ENCODE results near the gene GIPC2.
"Not testable (repeated sequence)": the region's sequence is repeated elsewhere in the genome, so short reads cannot be mapped to it uniquely, and the experiment has no call there.

The GIPC2 gene

DNA sequence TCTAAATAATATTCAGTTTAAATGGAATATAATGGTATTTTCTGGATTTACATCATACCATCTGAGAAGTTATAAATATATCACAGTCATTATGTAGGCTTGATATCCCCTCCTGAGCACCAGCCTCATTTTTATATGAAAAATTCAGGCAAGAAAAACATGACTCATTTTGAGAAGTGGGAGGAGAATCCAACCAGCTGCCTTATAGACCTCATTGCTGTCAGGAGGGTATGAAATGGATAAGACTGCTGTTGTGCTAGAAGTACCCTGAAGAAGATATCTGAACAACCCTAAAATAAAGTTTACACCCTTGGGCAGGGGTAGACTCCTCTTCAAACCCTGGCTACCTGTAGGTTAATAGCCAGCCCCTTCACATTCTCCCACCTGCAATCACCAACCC, 8.8 kb downstream of the GIPC2 start:
- H3K4me3 ChIP-seq (ENCODE audit: low read depth, low read length), result no peak overlapping the region
- TF ChIP-seq, protein P1, sequence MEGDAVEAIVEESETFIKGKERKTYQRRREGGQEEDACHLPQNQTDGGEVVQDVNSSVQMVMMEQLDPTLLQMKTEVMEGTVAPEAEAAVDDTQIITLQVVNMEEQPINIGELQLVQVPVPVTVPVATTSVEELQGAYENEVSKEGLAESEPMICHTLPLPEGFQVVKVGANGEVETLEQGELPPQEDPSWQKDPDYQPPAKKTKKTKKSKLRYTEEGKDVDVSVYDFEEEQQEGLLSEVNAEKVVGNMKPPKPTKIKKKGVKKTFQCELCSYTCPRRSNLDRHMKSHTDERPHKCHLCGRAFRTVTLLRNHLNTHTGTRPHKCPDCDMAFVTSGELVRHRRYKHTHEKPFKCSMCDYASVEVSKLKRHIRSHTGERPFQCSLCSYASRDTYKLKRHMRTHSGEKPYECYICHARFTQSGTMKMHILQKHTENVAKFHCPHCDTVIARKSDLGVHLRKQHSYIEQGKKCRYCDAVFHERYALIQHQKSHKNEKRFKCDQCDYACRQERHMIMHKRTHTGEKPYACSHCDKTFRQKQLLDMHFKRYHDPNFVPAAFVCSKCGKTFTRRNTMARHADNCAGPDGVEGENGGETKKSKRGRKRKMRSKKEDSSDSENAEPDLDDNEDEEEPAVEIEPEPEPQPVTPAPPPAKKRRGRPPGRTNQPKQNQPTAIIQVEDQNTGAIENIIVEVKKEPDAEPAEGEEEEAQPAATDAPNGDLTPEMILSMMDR (IDR thresholded peaks at IDR 0.05; ENCODE audit: borderline replicate concordance, insufficient read depth, low read depth, low read length), result no peak

DNA sequence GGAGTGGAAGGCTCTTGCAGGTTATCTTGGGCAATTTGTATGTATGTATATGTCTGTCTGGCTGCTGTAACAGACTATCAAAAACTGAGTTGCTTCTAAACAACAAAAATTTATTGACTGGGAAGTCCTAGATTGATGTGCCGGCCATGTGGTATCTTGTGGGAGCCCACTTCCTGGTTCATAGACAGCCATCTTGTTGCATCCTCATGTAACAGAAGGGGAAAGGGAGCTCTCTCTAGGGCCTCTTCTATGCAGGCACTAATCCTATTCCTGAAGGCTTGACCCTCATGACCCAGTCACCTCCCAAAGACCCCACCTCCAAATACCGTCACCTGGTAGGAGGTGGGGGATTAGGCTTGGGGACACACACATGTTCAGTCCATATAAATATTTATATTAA, 9.2 kb downstream of the GIPC2 start:
- TF ChIP-seq, protein P1 (IDR thresholded peaks at IDR 0.05; ENCODE audit: borderline replicate concordance, insufficient read depth, low read depth, low read length), result no peak
- no peak overlapping the region for H3K4me3 ChIP-seq (ENCODE audit: low read depth, low read length)

DNA sequence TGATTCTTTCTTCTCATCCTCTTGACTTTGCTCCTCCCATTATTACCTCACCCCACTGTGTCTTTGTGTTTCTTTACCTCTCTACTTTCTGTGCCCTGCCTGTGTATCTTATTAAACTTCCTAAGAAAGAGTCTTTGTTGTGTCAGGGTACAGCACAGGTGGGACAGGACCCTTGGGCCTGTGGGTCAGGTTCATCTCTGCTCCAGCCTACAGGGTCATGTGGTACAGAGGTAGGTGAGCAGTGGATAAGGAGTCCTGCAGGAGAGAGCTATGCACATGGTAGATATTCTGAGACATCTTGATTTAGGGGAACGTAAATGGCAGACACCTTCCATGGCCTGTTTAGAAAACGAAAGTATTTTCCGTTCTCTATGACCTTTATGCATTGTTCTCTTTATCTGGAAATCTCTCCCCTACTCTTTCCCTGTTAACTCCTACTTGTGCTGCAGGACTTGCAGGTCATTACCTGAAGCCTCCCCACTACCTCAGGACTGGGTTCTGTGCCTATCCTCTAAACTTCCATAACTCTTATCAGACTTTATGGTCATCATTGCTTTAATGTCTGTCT, 9.9 kb downstream of the GIPC2 start:
- no peak overlapping the region for H3K4me3 ChIP-seq (ENCODE audit: low read depth, low read length)

DNA sequence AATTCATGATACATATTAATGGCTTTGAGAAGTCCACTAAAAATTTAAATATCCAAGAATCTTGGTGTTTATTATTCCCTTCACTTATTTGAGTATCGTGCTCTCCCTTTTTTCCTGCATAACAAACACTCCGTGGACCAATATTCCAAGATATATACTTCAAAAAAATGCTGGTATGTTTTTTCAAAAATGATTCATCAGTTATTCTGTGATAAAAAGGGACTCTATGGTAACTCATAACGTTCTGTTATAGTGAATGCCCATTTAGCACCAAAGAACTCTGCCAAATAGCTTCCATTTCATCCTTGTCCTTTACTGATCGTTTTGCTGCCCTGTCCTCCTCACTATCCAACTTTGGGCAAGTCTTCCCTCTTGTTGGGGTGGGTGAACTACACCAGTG, 12.9 kb downstream of the GIPC2 start:
- TF ChIP-seq, protein P1 (IDR thresholded peaks at IDR 0.05; ENCODE audit: borderline replicate concordance, insufficient read depth, low read depth, low read length), result no peak

More for the DNA sequence above, 9.9 kb downstream of the GIPC2 start:
- TF ChIP-seq, protein P1 (IDR thresholded peaks at IDR 0.05; ENCODE audit: borderline replicate concordance, insufficient read depth, low read depth, low read length), result no peak

DNA sequence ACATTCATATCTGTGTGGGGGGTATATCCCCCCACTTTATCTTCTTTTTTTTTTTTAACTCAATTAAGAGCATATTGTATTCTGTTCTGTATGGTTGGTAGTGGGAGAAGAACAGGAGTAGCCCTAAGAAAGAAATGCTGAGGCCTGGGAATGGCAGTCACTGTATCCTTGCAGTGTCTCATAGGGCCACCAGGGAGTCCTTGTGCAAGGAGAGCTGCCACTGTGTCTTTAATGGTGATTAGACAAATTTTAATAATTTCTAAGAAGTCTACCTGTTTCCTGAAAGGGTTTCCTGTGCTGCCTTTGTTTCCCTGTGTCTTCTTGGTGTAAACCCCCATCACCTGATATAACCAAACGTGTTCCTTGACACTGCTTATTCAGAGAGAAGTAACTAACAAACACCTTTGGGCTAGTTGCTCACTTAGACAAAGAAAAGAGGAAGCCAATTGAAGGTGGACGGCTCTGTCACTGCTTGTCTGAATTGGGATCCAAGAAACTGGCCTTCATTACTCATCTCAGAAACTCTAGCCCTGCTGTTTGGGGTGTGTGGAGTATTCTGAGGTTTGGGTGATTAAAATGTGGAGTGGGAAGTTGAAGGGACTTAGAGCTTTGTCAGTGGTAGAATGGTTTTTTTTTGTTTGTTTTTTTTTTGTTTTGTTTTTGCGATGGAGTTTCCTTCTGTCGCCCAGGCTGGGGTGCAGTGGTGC, 15.2 kb downstream of the GIPC2 start:
- H3K4me3 ChIP-seq (ENCODE audit: low read depth, low read length), result no peak overlapping the region
- TF ChIP-seq, protein P1 (IDR thresholded peaks at IDR 0.05; ENCODE audit: borderline replicate concordance, insufficient read depth, low read depth, low read length), result peak; percentile 26; the same call in 1 of the 2 replicates

More for the DNA sequence above, 12.9 kb downstream of the GIPC2 start:
- no peak overlapping the region for H3K4me3 ChIP-seq (ENCODE audit: low read depth, low read length)

DNA sequence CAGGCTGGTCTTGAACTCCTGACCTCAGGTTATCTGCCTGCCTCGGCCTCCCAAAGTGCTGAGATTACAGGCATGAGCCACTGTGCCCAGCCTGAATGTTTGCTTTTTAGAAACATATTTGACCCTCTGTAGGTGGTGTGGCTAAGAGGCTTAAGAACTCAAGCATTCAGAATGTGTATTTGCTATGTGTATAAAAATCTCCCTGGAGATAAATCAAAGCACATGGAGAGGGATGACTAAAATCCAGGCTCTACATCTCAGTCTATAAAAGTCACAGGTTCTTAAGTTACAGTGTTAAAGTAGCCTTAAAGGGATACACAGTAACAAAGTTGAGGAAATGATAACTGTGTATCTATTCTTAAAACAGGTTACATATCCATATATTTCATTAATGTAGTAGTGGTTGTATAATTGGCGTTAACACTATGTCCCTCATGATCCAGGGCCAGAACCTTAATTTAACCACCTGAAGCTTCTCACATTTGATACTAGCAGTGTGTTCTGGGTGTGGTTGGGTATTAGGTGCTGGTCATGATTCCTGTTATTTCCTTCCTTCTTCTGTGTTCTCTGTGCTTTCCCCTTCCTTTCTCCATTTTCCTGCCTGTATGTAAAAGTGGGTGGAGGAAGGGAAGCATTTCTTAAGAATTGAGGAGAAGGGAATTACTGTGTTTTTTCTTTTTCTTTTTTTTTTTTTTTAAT, 16.2 kb downstream of the GIPC2 start:
- TF ChIP-seq, protein P1 (IDR thresholded peaks at IDR 0.05; ENCODE audit: borderline replicate concordance, insufficient read depth, low read depth, low read length), result no peak
- no peak overlapping the region for H3K4me3 ChIP-seq (ENCODE audit: low read depth, low read length)

DNA sequence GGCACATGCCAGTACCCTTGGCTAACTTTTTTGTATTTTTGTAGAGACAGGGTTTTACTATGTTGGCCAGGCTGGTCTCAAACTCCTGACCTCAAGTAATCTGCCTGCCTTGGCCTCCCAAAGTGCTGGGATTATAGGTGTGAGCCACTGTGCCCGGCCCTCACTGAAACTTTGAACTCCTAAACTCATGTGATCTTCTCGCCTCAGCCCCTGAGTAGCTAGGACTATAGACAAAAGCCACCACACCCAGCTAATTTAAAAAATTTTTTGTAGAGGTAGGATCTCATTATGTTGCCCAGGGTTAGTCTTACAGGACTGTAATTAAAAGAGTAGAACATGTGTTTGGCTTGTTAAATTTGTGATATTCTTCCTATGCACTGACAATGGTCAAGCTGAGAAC, 19.1 kb downstream of the GIPC2 start:
- H3K4me3 ChIP-seq (ENCODE audit: low read depth, low read length), result not testable (repeated sequence)
